B cell (primary cell): ENCODE data around the gene SLC40A1.

Experiments
- EZH2 ChIP-seq: IDR thresholded peaks from 2 replicates; pipeline ENCODE4 v1.6.1; 2012; ENCODE audit warnings: borderline replicate concordance, low read depth, mild to moderate bottlenecking, moderate library complexity, low read length; ENCODE audit not compliant: insufficient read depth, poor library complexity, severe bottlenecking
- TF ChIP-seq, protein P1 (sequence below): fragments of 200-600 bp; IDR thresholded peaks from one replicate; pipeline ENCODE4 v1.8.0; 2022; ENCODE audit warnings: antibody characterized with exemption, mild to moderate bottlenecking

DNA sequence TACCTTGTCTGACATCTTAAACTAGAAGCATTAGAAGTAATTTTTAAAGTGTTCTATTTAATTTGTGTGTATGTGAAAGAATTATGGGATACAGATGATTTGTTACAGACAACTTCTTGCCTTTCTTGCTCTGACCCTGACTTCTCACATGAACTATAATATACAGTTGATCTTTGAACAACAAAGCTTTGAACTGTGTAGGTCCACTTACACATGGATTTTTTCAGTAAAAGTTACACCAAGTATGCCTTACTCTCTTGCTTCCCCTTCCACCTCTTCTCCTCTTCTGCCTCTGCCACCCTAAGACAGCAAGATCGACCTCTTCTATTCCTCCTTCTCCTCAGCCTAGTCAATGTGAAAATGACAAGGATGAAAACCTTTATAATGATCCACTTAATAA is 42.2 kb downstream of the SLC40A1 start:
- TF ChIP-seq, protein P1, sequence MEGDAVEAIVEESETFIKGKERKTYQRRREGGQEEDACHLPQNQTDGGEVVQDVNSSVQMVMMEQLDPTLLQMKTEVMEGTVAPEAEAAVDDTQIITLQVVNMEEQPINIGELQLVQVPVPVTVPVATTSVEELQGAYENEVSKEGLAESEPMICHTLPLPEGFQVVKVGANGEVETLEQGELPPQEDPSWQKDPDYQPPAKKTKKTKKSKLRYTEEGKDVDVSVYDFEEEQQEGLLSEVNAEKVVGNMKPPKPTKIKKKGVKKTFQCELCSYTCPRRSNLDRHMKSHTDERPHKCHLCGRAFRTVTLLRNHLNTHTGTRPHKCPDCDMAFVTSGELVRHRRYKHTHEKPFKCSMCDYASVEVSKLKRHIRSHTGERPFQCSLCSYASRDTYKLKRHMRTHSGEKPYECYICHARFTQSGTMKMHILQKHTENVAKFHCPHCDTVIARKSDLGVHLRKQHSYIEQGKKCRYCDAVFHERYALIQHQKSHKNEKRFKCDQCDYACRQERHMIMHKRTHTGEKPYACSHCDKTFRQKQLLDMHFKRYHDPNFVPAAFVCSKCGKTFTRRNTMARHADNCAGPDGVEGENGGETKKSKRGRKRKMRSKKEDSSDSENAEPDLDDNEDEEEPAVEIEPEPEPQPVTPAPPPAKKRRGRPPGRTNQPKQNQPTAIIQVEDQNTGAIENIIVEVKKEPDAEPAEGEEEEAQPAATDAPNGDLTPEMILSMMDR = no peak
- TF ChIP-seq EZH2 = no peak
